ENCODE results near the gene PHF2.

The PHF2 gene

DNA sequence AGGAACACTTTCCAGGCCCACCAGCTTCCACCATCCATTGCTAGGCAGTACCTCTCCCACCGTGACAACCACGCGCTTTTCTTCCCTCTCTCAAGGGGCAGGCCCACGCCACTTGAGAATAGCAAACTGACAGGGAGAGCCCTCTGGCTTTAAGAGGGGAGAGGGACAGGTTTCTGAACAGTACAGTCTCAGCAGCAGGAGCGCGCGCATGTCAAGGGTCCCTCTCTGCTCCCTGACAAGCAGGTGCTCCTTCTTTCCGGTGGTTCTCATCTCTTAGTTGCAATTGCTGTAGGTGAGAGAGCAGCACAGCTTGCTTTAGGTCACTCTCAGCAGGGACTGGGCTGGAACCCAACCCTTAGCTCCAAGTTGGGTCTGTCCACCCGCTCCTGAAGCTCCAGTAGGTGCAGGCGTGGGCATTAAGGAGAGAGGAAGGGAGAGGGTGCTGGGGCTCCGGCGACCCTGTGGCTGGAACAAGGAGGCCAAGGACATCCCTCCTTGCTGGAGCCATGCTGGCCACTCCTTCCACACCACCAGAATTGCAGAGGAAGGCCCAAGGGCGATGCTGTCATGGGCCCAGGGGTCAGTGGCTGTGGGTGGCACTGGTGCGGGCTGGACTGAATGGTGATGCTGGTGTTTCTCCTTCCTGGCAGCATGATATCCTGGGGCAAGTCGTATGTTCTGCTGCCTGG lies 9.0 kb upstream of the PHF2 start:
- no peak for DNase-seq (ENCODE audit: extremely low read depth, low read depth)
- TF ChIP-seq CTCF (IDR thresholded peaks at IDR 0.05; ENCODE audit: low read depth, low read length), result no peak

GRCh38 chr9:93568169-93568568 lies 8.2 kb upstream of the PHF2 start:
- no peak for DNase-seq (ENCODE audit: extremely low read depth, low read depth)
- no peak for TF ChIP-seq CTCF (IDR thresholded peaks at IDR 0.05; ENCODE audit: low read depth, low read length)

GRCh38 chr9:93569621-93570174 lies 6.7 kb upstream of the PHF2 start:
- no peak for DNase-seq (ENCODE audit: extremely low read depth, low read depth)
- no peak for TF ChIP-seq CTCF (IDR thresholded peaks at IDR 0.05; ENCODE audit: low read depth, low read length)

GRCh38 chr9:93572221-93572620 lies 4.2 kb upstream of the PHF2 start:
- DNase-seq (ENCODE audit: extremely low read depth, low read depth), result no peak
- no peak for TF ChIP-seq CTCF (IDR thresholded peaks at IDR 0.05; ENCODE audit: low read depth, low read length)

GRCh38 chr9:93572636-93573515 lies 3.5 kb upstream of the PHF2 start:
- TF ChIP-seq CTCF (IDR thresholded peaks at IDR 0.05; ENCODE audit: low read depth, low read length), result no peak
- no peak for DNase-seq (ENCODE audit: extremely low read depth, low read depth)

- DNase-seq (ENCODE audit: extremely low read depth, low read depth), result no peak
- TF ChIP-seq CTCF (IDR thresholded peaks at IDR 0.05; ENCODE audit: low read depth, low read length), result no peak
Measured at GRCh38 chr9:93573516-93573828, 2.9 kb upstream of the PHF2 start.

Measured in AG09319 (cell line).